ENCODE data around the gene DOCK3. TPM values are rescaled to one million over a fixed set of nuclear protein-coding genes. Genes with fewer than 3 reads are reported as not detected.

Gene DOCK3
- total RNA-seq, 1 experiment from 2014 or later = 8.3 TPM

DNA sequence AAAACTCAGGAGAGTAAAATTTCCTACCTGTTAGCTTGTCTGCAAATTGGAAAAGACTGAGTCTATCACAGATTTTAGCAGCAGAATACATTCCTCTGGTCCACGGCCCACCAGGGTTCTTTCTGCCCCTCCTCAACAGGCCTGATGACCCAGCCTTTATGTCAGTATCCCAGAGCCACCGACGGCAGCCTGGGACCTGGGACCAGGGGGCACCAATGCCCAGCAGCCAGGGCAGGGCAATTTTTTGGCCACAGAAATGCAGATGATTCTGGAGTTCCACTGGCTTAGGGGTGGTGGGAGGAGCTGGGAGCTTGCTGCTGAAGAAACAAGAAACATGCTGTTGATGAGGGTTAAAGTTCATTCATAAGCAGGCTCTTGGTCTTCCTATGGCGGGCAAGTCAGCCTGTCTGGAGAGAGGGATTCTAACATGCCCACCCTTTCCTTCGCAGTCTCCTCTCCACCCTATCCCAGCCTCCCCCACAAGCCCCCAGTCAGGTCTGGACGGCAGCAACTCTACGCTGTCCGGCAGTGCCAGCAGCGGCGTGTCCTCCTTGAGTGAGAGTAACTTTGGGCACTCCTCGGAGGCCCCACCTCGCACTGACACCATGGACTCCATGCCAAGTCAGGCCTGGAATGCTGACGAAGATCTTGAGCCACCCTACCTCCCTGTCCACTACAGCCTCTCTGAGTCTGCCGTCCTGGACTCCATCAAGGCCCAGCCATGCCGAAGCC is 706.0 kb downstream of the DOCK3 start:
- TF ChIP-seq, protein P1, sequence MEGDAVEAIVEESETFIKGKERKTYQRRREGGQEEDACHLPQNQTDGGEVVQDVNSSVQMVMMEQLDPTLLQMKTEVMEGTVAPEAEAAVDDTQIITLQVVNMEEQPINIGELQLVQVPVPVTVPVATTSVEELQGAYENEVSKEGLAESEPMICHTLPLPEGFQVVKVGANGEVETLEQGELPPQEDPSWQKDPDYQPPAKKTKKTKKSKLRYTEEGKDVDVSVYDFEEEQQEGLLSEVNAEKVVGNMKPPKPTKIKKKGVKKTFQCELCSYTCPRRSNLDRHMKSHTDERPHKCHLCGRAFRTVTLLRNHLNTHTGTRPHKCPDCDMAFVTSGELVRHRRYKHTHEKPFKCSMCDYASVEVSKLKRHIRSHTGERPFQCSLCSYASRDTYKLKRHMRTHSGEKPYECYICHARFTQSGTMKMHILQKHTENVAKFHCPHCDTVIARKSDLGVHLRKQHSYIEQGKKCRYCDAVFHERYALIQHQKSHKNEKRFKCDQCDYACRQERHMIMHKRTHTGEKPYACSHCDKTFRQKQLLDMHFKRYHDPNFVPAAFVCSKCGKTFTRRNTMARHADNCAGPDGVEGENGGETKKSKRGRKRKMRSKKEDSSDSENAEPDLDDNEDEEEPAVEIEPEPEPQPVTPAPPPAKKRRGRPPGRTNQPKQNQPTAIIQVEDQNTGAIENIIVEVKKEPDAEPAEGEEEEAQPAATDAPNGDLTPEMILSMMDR (conservative IDR thresholded peaks at IDR 0.05) = no peak
- DNase-seq = no peak
- peaks cover 2% of the 10 kb centered on the region; the same call in 1 of the 2 replicates for H3K27me3 Mint-ChIP-seq (ENCODE audit: low read depth)
- no peaks in the 10 kb centered on the region for H4K20me1 ChIP-seq (ENCODE audit: control insufficient read depth, insufficient read depth, insufficient read length)
- H3K14ac ChIP-seq (ENCODE audit: insufficient read depth, low read length) = no peak overlapping the region
- no peak overlapping the region for H4K5ac ChIP-seq (ENCODE audit: insufficient read length, low read depth, low read length)
- H3K36me3 Mint-ChIP-seq (ENCODE audit: insufficient read depth in 1 of 3, low read depth in 3 of 3) = peaks cover 0 to 9% (median 8%) of the 10 kb centered on the region in 3 experiments; a peak in 6 of 7 replicates
- no peak overlapping the region for H2BK5ac ChIP-seq (ENCODE audit: insufficient read length, low read length)
- H3K4me2 ChIP-seq (ENCODE audit: insufficient read depth, insufficient read length, low read length) = no peak overlapping the region
- H3K27ac ChIP-seq (ENCODE audit: insufficient read length, low read depth, low read length) = no peak overlapping the region
- H3K4me1 ChIP-seq (ENCODE audit: insufficient read depth, low read length) = no peaks in the 10 kb centered on the region
- no peak overlapping the region for H3K18ac ChIP-seq (ENCODE audit: insufficient read length, low read depth, low read length)
- no peak overlapping the region for H2BK20ac ChIP-seq (ENCODE audit: low read depth, low read length, poor library complexity, severe bottlenecking)
- H3K9me3 Mint-ChIP-seq = no peaks in the 10 kb centered on the region
- no peak overlapping the region for H4K8ac ChIP-seq (replicated peaks; ENCODE audit: insufficient read length, low read depth, low read length)
- H3K23ac ChIP-seq (ENCODE audit: insufficient read length, low read depth, low read length) = no peak overlapping the region
- peaks cover 3% of the 10 kb centered on the region; the same call in 1 of the 2 replicates for H3K79me2 ChIP-seq (ENCODE audit: insufficient read depth, low read length)
- peaks cover 11% of the 10 kb centered on the region for H3K23me2 ChIP-seq (ENCODE audit: insufficient read length, low read depth, low read length, poor library complexity, severe bottlenecking)
- H3K4ac ChIP-seq (ENCODE audit: low read depth, low read length) = no peak overlapping the region
- no peaks in the 10 kb centered on the region for H3K79me1 ChIP-seq (ENCODE audit: insufficient read depth, low read depth, low read length, poor library complexity, severe bottlenecking)
- H3K4me3 Mint-ChIP-seq = no peak overlapping the region
- no peak overlapping the region for H2AFZ ChIP-seq (ENCODE audit: low read length)
- no CpG with 5 or more reads among the region's 15 CpGs for WGBS (ENCODE audit: extremely low coverage, insufficient read length, low lambda C conversion rate)
- no peak overlapping the region for H3K9ac ChIP-seq (ENCODE audit: extremely low read depth, insufficient read length, low read length)
- H3K27ac Mint-ChIP-seq = peak overlapping the region in 2 of 3 experiments; percentile 36 to 70; a peak in 2 of 7 replicates
- H3T11ph ChIP-seq (ENCODE audit: low read length) = no peak overlapping the region
- no peaks in the 10 kb centered on the region for H3K9me3 ChIP-seq (ENCODE audit: control insufficient read depth, low read depth, low read length)
- no peak overlapping the region for H2BK120ac ChIP-seq (ENCODE audit: low read depth, low read length, poor library complexity, severe bottlenecking)
- no peak overlapping the region for H2BK12ac ChIP-seq (ENCODE audit: insufficient read length, low read depth, low read length)
- no peak overlapping the region for H2AK5ac ChIP-seq (ENCODE audit: insufficient read length, low read length)
- H3K4me1 Mint-ChIP-seq = peaks cover 12 to 16% of the 10 kb centered on the region in 2 experiments
- H2BK15ac ChIP-seq (ENCODE audit: low read depth, low read length) = no peak overlapping the region
- no peak overlapping the region for H3K56ac ChIP-seq (ENCODE audit: insufficient read length, low read depth, low read length)
- no peaks in the 10 kb centered on the region for H3K27me3 ChIP-seq (ENCODE audit: insufficient read depth, low read length)
- no peak overlapping the region for H4K91ac ChIP-seq (ENCODE audit: insufficient read length, low read depth, low read length)

Data from H9 (cell line).